GM21360 (cell line): ENCODE data around the gene STAC2.
"Not testable (repeated sequence)": the region's sequence is repeated elsewhere in the genome, so short reads cannot be mapped to it uniquely, and the experiment has no call there.

Experiments
- ATAC-seq: cut with Tn5 transposase; IDR thresholded peaks from one replicate; pipeline ENCODE4 v1.9.1; 2021; ENCODE audit warnings: mild to moderate bottlenecking, moderate library complexity; ENCODE audit not compliant: unreplicated experiment

STAC2 gene

GRCh38 chr17:39225308-39225958 lies at the start of gene STAC2:
Gene STAC2, minus strand, starts transcription at chr17:39225945. Its CDS starts 443 bp downstream, at chr17:39225502.
- no peak for ATAC-seq

GRCh38 chr17:39271546-39271945 lies 45.8 kb upstream of the STAC2 start:
- no peak for ATAC-seq

GRCh38 chr17:39270923-39271322 lies 45.2 kb upstream of the STAC2 start:
- no peak for ATAC-seq

- no peak for ATAC-seq
These were observed 38.4 kb upstream of the STAC2 start for GRCh38 chr17:39264119-39264518.

- ATAC-seq = no peak
These were observed 35.5 kb upstream of the STAC2 start for GRCh38 chr17:39261286-39261685.

- ATAC-seq = no peak
These were observed 27.2 kb upstream of the STAC2 start for GRCh38 chr17:39252788-39253460.

GRCh38 chr17:39251997-39252396 lies 26.3 kb upstream of the STAC2 start:
- no peak for ATAC-seq

- ATAC-seq = not testable (repeated sequence)
These were observed 24.3 kb upstream of the STAC2 start for GRCh38 chr17:39250076-39250475.

- ATAC-seq = no peak
These were observed 20.5 kb upstream of the STAC2 start for GRCh38 chr17:39246274-39246673.

- no peak for ATAC-seq
These were observed 19.1 kb upstream of the STAC2 start for GRCh38 chr17:39244600-39245570.

- no peak for ATAC-seq
These were observed 18.4 kb upstream of the STAC2 start for GRCh38 chr17:39244016-39244599.

GRCh38 chr17:39243155-39243554 lies 17.4 kb upstream of the STAC2 start:
- ATAC-seq = no peak

GRCh38 chr17:39240631-39241030 lies 14.9 kb upstream of the STAC2 start:
- no peak for ATAC-seq

GRCh38 chr17:39239640-39240314 lies 14.0 kb upstream of the STAC2 start:
- ATAC-seq = no peak

- no peak for ATAC-seq
These were observed 12.7 kb upstream of the STAC2 start for GRCh38 chr17:39238311-39238972.

GRCh38 chr17:39237586-39237985 lies 11.8 kb upstream of the STAC2 start:
- ATAC-seq = no peak

GRCh38 chr17:39236981-39237441 lies 11.3 kb upstream of the STAC2 start:
- ATAC-seq = no peak

GRCh38 chr17:39236450-39236927 lies 10.7 kb upstream of the STAC2 start:
- ATAC-seq = no peak

GRCh38 chr17:39235555-39236449 lies 10.1 kb upstream of the STAC2 start:
- no peak for ATAC-seq
